Uterus (tissue), 4 donors: ENCODE measurements around the gene BTBD17. TPM values are rescaled to one million over a fixed set of nuclear protein-coding genes. Genes with fewer than 3 reads are reported as not detected.

Experiments used
- DNase-seq, 2 donors: peaks; one replicate each; pipeline ENCODE4 v3.0.0-alpha.2; 2019 to 2020
- H3K27ac ChIP-seq, 2 donors: fragments of 200-600 bp; sonication (generic); 1 replicate in 1 of 2; 2 replicates in 1 of 2; pipeline ENCODE4 v1.5.1; 2016 to 2018
- H3K27me3 ChIP-seq, 2 donors: fragments of 200-600 bp; sonication (generic); one replicate each; pipeline ENCODE4 v1.5.1; 2018 to 2019; ENCODE audit warnings: control low read depth in 1 of 2
- H3K36me3 ChIP-seq, 2 donors: fragments of 200-600 bp; sonication (generic); one replicate each; pipeline ENCODE4 v1.5.1; 2019; ENCODE audit warnings: control low read depth in 1 of 2
- H3K4me1 ChIP-seq, 2 donors: fragments of 200-600 bp; sonication (generic); one replicate each; pipeline ENCODE4 v1.5.1; 2018 to 2019; ENCODE audit warnings: control low read depth in 1 of 2
- H3K4me3 ChIP-seq, 2 donors: fragments of 200-600 bp; sonication (generic); 1 replicate in 1 of 2; 2 replicates in 1 of 2; pipeline ENCODE4 v1.5.1; 2018 to 2019; ENCODE audit warnings: mild to moderate bottlenecking in 1 of 2
- H3K9me3 ChIP-seq, 2 donors: fragments of 200-600 bp; sonication (generic); one replicate each; pipeline ENCODE4 v1.5.1; 2019; ENCODE audit warnings: control low read depth in 1 of 2
- POLR2A ChIP-seq, 2 donors: fragments of 450-650 bp; IDR thresholded peaks; one replicate each; pipeline ENCODE4 v1.6.1; 2016; ENCODE audit warnings: antibody characterized with exemption in 2 of 2, mild to moderate bottlenecking in 1 of 2, moderate library complexity in 1 of 2
- intact Hi-C: fragments of 100-400 bp; cut with DNase I; formaldehyde crosslinking; loops from one replicate; pipeline ENCODE4 v1.15.1; 2023; ENCODE audit warnings: low total_unique reads
- total RNA-seq, 4 donors: library from RNA; depleted of rRNA in 3 of 4; stranded (reverse); fragments of >200 nt in 3 of 4; gene quantifications; one replicate each; pipeline versions ENCODE4 v1.1.0 to v1.2.4, GENCODE V29; 2014 to 2023
- TF ChIP-seq, protein P1 (sequence below), 4 experiments: fragments of 200-600 bp in 2 of 4; fragments of 450-650 bp in 2 of 4; sonication (generic) in 2 of 4; IDR thresholded peaks; one replicate each; pipeline ENCODE4 v1.5.1; 2016 to 2019; ENCODE audit warnings: antibody characterized with exemption in 4 of 4, mild to moderate bottlenecking in 2 of 4, moderate library complexity in 1 of 4
- donor health status: DM: yes; HTN: yes; CAD: no.

Gene BTBD17
- total RNA-seq, 4 donors from 2014 or later = 0.14 TPM; not detected in 3

GRCh38 chr17:74345433-74346241 is 16.0 kb downstream of the BTBD17 start:
- intact Hi-C loops = no loop called here
- DNase-seq = no peak
- Histone ChIP-seq H3K27ac (no peak overlapping the region), H3K4me1 (no peaks in the 10 kb centered on the region), H3K36me3 (no peaks in the 10 kb centered on the region), H3K27me3 (no peaks in the 10 kb centered on the region), H3K9me3 (no peaks in the 10 kb centered on the region), H3K4me3 (no peak overlapping the region)
- TF ChIP-seq, protein P1, sequence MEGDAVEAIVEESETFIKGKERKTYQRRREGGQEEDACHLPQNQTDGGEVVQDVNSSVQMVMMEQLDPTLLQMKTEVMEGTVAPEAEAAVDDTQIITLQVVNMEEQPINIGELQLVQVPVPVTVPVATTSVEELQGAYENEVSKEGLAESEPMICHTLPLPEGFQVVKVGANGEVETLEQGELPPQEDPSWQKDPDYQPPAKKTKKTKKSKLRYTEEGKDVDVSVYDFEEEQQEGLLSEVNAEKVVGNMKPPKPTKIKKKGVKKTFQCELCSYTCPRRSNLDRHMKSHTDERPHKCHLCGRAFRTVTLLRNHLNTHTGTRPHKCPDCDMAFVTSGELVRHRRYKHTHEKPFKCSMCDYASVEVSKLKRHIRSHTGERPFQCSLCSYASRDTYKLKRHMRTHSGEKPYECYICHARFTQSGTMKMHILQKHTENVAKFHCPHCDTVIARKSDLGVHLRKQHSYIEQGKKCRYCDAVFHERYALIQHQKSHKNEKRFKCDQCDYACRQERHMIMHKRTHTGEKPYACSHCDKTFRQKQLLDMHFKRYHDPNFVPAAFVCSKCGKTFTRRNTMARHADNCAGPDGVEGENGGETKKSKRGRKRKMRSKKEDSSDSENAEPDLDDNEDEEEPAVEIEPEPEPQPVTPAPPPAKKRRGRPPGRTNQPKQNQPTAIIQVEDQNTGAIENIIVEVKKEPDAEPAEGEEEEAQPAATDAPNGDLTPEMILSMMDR (IDR thresholded peaks at IDR 0.05) = no peak
- no peak for TF ChIP-seq POLR2A (IDR thresholded peaks at IDR 0.05)

DNA sequence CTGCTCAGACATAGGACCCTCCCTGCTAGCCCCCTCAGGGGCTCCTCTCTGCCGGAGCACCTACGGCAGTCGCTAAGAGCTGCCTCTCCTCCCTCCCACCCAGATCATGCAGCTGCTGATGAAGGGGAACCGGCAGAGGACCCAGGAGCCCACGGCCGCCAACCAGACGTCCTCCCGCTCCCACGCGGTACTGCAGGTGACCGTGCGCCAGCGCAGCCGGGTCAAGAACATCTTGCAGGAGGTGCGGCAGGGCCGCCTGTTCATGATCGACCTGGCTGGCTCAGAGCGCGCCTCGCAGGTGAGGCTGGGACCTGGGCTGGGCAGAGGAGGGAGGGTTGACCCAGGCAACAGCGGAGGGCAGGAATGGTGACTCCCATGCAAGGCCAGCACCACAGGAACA is 17.0 kb downstream of the BTBD17 start:
- no peak for TF ChIP-seq POLR2A (IDR thresholded peaks at IDR 0.05)
- TF ChIP-seq, protein P1 (IDR thresholded peaks at IDR 0.05) = no peak
- intact Hi-C loops = no loop called here
- no peaks in the 10 kb centered on the region for H3K4me1 ChIP-seq
- no peaks in the 10 kb centered on the region for H3K27me3 ChIP-seq
- DNase-seq = no peak
- H3K36me3 ChIP-seq = no peaks in the 10 kb centered on the region
- no peaks in the 10 kb centered on the region for H3K9me3 ChIP-seq
- no peak overlapping the region for H3K27ac ChIP-seq
- H3K4me3 ChIP-seq = no peak overlapping the region

- Histone ChIP-seq H3K27ac (no peak overlapping the region), H3K9me3 (no peaks in the 10 kb centered on the region), H3K4me1 (no peaks in the 10 kb centered on the region), H3K27me3 (no peaks in the 10 kb centered on the region), H3K4me3 (no peak overlapping the region), H3K36me3 (no peaks in the 10 kb centered on the region)
- TF ChIP-seq POLR2A (IDR thresholded peaks at IDR 0.05) = no peak
- TF ChIP-seq, protein P1 (IDR thresholded peaks at IDR 0.05) = no peak
- no peak for DNase-seq
- intact Hi-C loops = no loop called here
Measured at GRCh38 chr17:74343526-74344284, 18.0 kb downstream of the BTBD17 start.

DNA sequence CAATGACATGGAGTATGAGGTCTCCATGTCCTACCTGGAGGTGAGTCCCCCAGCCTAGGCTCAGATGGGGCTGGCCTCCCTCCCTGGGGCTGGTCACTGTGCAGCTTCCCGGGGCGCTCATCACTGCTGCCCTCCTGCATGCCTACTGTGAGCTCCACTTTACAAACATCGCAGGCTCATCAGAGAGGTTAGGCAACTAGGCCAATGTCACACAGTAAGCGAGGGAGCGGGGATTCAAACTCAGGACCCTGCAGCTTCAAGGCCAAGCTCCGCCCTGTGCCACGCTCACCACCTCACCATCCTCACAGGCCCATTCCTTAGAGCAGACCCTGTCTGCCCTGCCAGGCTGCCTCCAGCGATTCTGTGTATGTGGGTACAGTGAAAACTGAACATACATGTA is 18.5 kb downstream of the BTBD17 start:
- no peaks in the 10 kb centered on the region for H3K27me3 ChIP-seq
- no peak overlapping the region for H3K27ac ChIP-seq
- H3K4me3 ChIP-seq = no peak overlapping the region
- H3K36me3 ChIP-seq = no peaks in the 10 kb centered on the region
- no peaks in the 10 kb centered on the region for H3K9me3 ChIP-seq
- intact Hi-C loops = no loop called here
- no peak for DNase-seq
- no peaks in the 10 kb centered on the region for H3K4me1 ChIP-seq
- no peak for TF ChIP-seq POLR2A (IDR thresholded peaks at IDR 0.05)
- TF ChIP-seq, protein P1 (IDR thresholded peaks at IDR 0.05) = no peak

DNA sequence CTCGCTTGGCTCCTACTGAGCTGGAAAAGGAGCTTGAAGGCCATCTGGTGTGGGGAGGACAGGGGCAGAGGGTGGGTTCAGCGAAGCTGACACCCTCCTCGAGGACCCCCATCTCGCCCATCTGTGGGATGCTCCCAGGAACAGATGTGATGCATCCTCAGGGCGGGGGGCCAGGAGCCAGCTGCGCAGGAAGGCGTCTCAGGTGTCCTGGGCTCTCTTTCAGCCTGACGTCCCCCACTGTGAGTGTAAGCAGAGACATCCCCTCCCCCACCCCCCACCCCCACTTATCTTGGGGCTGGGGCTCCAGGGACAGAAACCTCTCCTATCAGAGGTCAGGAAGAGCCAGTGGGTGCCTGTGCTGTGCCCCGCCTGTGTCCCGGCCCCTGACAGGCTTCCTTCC is 19.4 kb downstream of the BTBD17 start:
- no peaks in the 10 kb centered on the region for H3K36me3 ChIP-seq
- H3K9me3 ChIP-seq = no peaks in the 10 kb centered on the region
- H3K4me1 ChIP-seq = no peaks in the 10 kb centered on the region
- H3K4me3 ChIP-seq = no peak overlapping the region
- H3K27me3 ChIP-seq = no peaks in the 10 kb centered on the region
- no peak for TF ChIP-seq POLR2A (IDR thresholded peaks at IDR 0.05)
- TF ChIP-seq, protein P1 (IDR thresholded peaks at IDR 0.05) = no peak
- intact Hi-C loops = no loop called here
- H3K27ac ChIP-seq = no peak overlapping the region
- DNase-seq = no peak
